Activated CD8-positive, alpha-beta memory T cell treated with anti-CD3 and anti-CD28 coated beads, Interleukin-2, amount 50 U/mL, for 1 hour (primary cell): Measurements from ENCODE around the gene NUP62.
A peak's percentile ranks its signal among the peaks of the same experiment; 100 is the strongest.

ENCODE experiments used
- DNase-seq: peaks from one replicate; pipeline ENCODE4 v3.0.0-alpha.2; 2020; ENCODE audit errors: extremely low read depth

The NUP62 gene

GRCh38 chr19:49866933-49867782, 62.1 kb downstream of the NUP62 start, which contains the start of gene PNKP:
TSS of gene PNKP (minus strand) at chr19:49867576. CDS start at chr19:49867204, 372 bp downstream.
- peak; percentile 61 for DNase-seq

GRCh38 chr19:49864890-49865289, 64.4 kb downstream of the NUP62 start:
- DNase-seq, result no peak

- DNase-seq, result no peak
Observed at GRCh38 chr19:49863935-49864320, 65.4 kb downstream of the NUP62 start.

- DNase-seq, result no peak
Observed at GRCh38 chr19:49863254-49863934, 65.9 kb downstream of the NUP62 start.

DNA sequence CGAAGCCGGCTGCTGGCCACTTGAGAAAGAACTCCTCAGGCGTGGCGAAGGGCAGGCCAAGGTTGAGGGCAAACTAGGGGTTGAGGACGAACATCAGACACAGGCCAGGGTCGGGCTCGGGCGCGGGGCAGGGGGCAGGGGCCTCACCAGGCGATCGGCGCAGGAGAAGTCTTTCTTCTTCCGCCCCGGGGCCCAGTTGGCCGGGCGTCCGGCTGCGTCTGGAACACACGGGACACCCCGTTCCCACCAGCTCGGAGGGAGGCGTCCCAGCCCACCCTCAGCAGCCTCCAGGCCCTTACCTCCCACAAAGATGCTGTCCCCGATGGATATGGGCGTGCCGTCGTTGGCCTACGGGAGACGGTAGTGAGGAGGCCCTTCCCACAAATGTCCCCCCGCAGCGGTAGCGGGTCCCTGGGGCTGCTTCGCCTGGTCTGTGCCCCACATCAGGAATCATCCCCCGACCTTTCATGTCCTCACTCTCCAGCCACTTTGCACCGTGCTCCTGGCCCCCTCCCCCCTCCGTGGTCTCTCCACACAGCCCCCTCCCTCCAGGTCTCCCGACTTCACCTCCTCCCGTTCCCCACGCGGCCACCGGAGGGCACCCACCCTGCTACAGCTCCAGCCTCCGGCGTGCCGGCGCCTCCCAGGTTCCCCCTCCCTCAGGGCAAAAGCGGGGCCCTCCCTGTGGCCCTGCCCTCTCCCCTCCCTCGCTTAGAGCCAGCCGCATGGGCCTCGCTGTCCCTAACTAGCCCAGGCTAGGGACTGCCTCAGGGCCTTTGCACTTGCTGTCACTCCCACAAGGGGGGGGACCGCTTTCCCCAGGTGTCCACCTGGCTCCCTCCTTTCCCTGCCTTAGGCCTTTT, 66.7 kb downstream of the NUP62 start:
- no peak for DNase-seq

GRCh38 chr19:49861541-49862378, 67.5 kb downstream of the NUP62 start:
- no peak for DNase-seq

DNA sequence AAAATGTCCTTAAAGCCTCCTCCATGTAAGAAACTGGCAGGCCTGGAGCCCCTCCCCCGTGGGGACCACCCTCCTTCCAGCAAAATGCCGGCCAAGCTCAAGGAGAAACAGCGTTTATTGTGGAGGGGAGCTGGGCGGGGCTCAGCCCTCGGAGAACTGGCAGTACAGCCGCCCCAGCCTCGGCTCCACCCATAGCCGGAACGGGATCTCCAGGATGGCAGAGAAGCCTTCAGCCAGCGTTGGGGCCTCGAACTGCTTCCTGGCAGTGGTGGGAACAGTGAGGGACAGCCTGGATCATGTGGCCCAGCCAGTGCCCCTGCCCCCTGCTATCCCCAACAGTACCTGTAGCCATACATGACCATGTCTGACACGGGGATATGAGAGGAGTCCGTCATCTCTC, 68.2 kb downstream of the NUP62 start:
- DNase-seq, result no peak

DNA sequence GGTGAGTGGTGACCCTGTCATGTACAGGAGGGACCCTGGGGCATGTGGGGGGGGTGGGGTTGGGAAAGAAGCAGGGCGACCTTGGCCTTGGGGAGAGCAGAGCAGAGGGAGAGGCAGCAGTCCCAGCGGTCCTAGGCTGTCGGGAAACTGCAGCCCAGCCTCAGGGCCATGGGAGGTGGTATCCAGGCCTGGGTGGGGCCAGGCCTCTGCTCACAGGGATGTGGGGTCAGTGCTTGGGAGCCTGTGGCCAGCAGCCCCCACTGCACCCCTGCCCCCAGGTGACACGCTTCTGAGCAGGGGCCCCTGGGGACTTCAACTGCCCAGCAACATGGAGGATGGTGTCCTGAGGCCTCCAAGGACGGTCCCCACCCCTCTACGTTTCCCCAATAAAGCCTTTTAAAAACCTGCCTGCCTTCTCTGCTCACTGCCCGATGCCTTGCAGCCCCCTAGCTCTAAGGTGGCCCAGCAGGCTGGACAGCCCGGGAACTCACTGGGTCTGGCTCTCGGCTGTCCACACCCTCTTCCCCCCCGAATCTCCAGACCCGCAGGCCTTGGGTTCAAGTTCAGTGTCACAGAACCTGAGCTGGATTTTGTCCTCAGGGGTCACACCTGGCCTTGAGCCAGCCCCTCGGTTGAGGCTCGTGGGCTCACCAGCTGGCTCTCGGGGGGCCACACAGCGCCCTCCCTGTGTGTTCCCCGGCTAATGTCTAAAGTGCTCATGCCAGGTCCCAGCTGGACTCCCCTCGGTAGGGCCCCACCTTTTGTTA, 68.8 kb downstream of the NUP62 start:
- DNase-seq, result no peak

- no peak for DNase-seq
Observed at GRCh38 chr19:49859682-49860335, 69.5 kb downstream of the NUP62 start.

- no peak for DNase-seq
Observed at GRCh38 chr19:49858088-49858985, 71.0 kb downstream of the NUP62 start.

GRCh38 chr19:49857838-49858087, 71.5 kb downstream of the NUP62 start:
- DNase-seq, result no peak

DNA sequence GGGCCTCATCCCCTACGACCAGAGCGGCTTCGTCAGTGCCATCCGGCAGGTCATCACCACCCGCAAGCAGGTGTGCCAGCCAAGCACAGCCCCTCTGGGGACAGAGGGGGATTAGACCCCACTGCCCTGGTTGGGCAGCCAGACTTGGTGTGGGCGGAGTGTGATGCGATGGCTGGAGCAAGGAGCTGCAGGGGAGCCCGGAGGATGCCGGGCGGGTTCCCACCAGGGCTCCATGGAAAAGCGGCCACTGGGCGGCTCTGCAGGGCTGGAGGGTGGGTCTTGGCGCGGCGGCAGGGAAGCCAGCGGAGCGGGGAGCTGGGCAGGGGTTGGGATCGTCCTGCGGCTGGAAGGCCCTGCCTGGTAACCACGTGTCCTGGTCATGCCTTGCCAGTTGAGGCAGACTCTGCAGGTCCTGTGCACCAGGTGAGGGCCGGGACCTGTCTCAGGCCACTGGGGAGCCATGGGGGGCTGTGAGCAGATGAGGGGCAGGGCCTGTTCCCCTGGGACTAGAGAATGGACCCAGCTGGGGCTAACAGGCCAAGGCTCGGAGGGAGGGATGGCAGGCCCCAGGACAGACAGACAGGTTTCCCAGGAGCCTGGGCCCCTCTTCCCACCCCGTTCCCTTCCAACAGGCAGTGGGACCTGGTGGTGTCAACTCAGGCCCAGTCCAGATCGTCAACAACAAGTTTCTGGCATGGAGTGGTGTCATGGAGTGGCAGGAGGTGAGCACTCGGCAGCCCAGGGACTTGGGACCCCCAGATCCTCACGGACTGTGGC, 72.1 kb downstream of the NUP62 start:
- DNase-seq, result no peak
